Natural killer cell (primary cell): ENCODE data around the gene FRS2. TPM values are rescaled to one million over a fixed set of nuclear protein-coding genes. Genes with fewer than 3 reads are reported as not detected.

ENCODE experiments used
- ATAC-seq, 3 donors: fragments of 150-1000 bp in 2 of 3; fragments of 200-7000 bp in 1 of 3; cut with Tn5 transposase; 1 replicate in 1 of 3; 2 replicates in 2 of 3; pipeline ENCODE4 v1.10.0; 2021; ENCODE audit warnings: mild to moderate bottlenecking in 2 of 3, moderate library complexity in 2 of 3
- DNase-seq, 2 donors: peaks; one replicate each; pipeline versions ENCODE4 v3.0.0 to v3.0.0-alpha.2; 2013 to 2021; ENCODE audit warnings: mixed read lengths in 1 of 2
- H3K27ac ChIP-seq: one replicate; pipeline ENCODE4 v1.5.1; 2013; ENCODE audit warnings: mild to moderate bottlenecking, low read length
- H3K27me3 ChIP-seq: one replicate; pipeline ENCODE4 v1.6.1; 2013; ENCODE audit warnings: low read length; ENCODE audit not compliant: control insufficient read depth, insufficient read depth
- H3K36me3 ChIP-seq: one replicate; pipeline ENCODE4 v1.6.1; 2013; ENCODE audit warnings: low read length; ENCODE audit not compliant: control insufficient read depth, insufficient read depth
- H3K4me1 ChIP-seq: one replicate; pipeline ENCODE4 v1.6.1; 2013; ENCODE audit warnings: low read length; ENCODE audit not compliant: control insufficient read depth, insufficient read depth
- H3K4me3 ChIP-seq: one replicate; pipeline ENCODE4 v1.5.1; 2013; ENCODE audit warnings: low read length
- H3K9me3 ChIP-seq: one replicate; pipeline ENCODE4 v1.6.1; 2013; ENCODE audit warnings: low read length; ENCODE audit not compliant: control insufficient read depth, insufficient read depth
- H3K27ac Mint-ChIP-seq, 2 donors: one replicate each; pipeline ENCODE4 v1.8.0; 2022; ENCODE audit warnings: mild to moderate bottlenecking in 2 of 2, mixed read lengths in 2 of 2, moderate library complexity in 1 of 2
- H3K27me3 Mint-ChIP-seq, 2 donors: one replicate each; pipeline ENCODE4 v1.8.0; 2022; ENCODE audit warnings: low read depth in 2 of 2, mixed read lengths in 2 of 2
- H3K36me3 Mint-ChIP-seq: one replicate; pipeline ENCODE4 v1.8.0; 2022; ENCODE audit warnings: mixed read lengths
- H3K4me1 Mint-ChIP-seq, 2 donors: one replicate each; pipeline ENCODE4 v1.8.0; 2022; ENCODE audit warnings: mixed read lengths in 2 of 2
- H3K4me3 Mint-ChIP-seq: one replicate; pipeline ENCODE4 v1.8.0; 2022; ENCODE audit warnings: mild to moderate bottlenecking, moderate library complexity, mixed read lengths
- H3K9me3 Mint-ChIP-seq, 2 donors: one replicate each; pipeline ENCODE4 v1.8.0; 2022; ENCODE audit warnings: mixed read lengths in 2 of 2
- CTCF ChIP-seq: fragments of 200-600 bp; IDR thresholded peaks from one replicate; pipeline ENCODE4 v1.8.0; 2022; ENCODE audit warnings: antibody characterized with exemption
- WGBS: methylation state at CpG from one replicate; pipeline ENCODE4 v1.1.7; 2013; ENCODE audit warnings: missing lambda C conversion rate; ENCODE audit not compliant: insufficient coverage; 5-methylcytosine and 5-hydroxymethylcytosine counted together
- intact Hi-C: fragments of 100-400 bp; cut with micrococcal nuclease; formaldehyde crosslinking; loops from one replicate; pipeline ENCODE4 v1.14.2; 2022
- total RNA-seq, 4 donors: library from RNA; stranded (reverse); fragments of 120-200 nt in 1 of 4; gene quantifications; one replicate each; pipeline versions ENCODE4 v1.2.3 to v1.2.4, GENCODE V29; 2013 to 2022

Gene FRS2
- total RNA-seq, 3 donors from 2014 or later (not counting 1 experiment from before 2014, with no cell fraction given), result 25.6 to 33.8 (median 28.2) TPM

GRCh38 chr12:69527506-69528272 is 57.5 kb downstream of the FRS2 start:
- intact Hi-C loops, result no loop called here
- H3K27me3 Mint-ChIP-seq, result no peaks in the 10 kb centered on the region
- Histone ChIP-seq H3K27ac (no peak overlapping the region), H3K27me3 (no peaks in the 10 kb centered on the region), H3K9me3 (no peaks in the 10 kb centered on the region), H3K36me3 (peaks cover 3% of the 10 kb centered on the region), H3K4me3 (no peak overlapping the region), H3K4me1 (peaks cover 6% of the 10 kb centered on the region)
- peaks cover 2 to 5% of the 10 kb centered on the region in 2 donors for H3K9me3 Mint-ChIP-seq
- peaks cover 9% of the 10 kb centered on the region for H3K36me3 Mint-ChIP-seq
- no peak overlapping the region for H3K4me3 Mint-ChIP-seq
- H3K27ac Mint-ChIP-seq, result peak overlapping the region in 1 of 2 donors; percentile 19
- ATAC-seq (no peak), DNase-seq (no peak)
- 93% methylated on average over 2 of the region's 3 CpGs for WGBS
- H3K4me1 Mint-ChIP-seq, result peaks cover 29 to 44% of the 10 kb centered on the region in 2 donors
- TF ChIP-seq CTCF, result no peak

- Mint-ChIP-seq H3K27me3 (no peaks in the 10 kb centered on the region), H3K4me3 (no peak overlapping the region), H3K27ac (no peak overlapping the region), H3K9me3 (no peaks in the 10 kb centered on the region), H3K36me3 (no peaks in the 10 kb centered on the region), H3K4me1 (peaks cover 22 to 37% of the 10 kb centered on the region in 2 donors)
- no peak overlapping the region for H3K4me3 ChIP-seq
- peaks cover 3% of the 10 kb centered on the region for H3K36me3 ChIP-seq
- no peak for TF ChIP-seq CTCF
- no peaks in the 10 kb centered on the region for H3K27me3 ChIP-seq
- no peak overlapping the region for H3K27ac ChIP-seq
- ATAC-seq (no peak), DNase-seq (no peak)
- peaks cover 4% of the 10 kb centered on the region for H3K4me1 ChIP-seq
- intact Hi-C loops, result no loop called here
- no peaks in the 10 kb centered on the region for H3K9me3 ChIP-seq
- 80% methylated on average over 2 of the region's 2 CpGs for WGBS
These were observed 58.8 kb downstream of the FRS2 start for GRCh38 chr12:69529021-69529420.

GRCh38 chr12:69533844-69534243 is 63.7 kb downstream of the FRS2 start:
- ATAC-seq (no peak), DNase-seq (no peak)
- 100% methylated on average over 2 of the region's 3 CpGs for WGBS
- peak overlapping the region; percentile 13 to 59 for H3K27ac Mint-ChIP-seq
- peaks cover 31 to 35% of the 10 kb centered on the region in 2 donors for H3K4me1 Mint-ChIP-seq
- H3K4me1 ChIP-seq, result no peaks in the 10 kb centered on the region
- H3K36me3 ChIP-seq, result peaks cover 3% of the 10 kb centered on the region
- intact Hi-C loops, result no loop called here
- no peaks in the 10 kb centered on the region for H3K9me3 Mint-ChIP-seq
- no peak overlapping the region for H3K27ac ChIP-seq
- no peaks in the 10 kb centered on the region for H3K9me3 ChIP-seq
- no peak overlapping the region for H3K4me3 ChIP-seq
- TF ChIP-seq CTCF, result no peak
- H3K4me3 Mint-ChIP-seq, result no peak overlapping the region
- no peaks in the 10 kb centered on the region for H3K27me3 ChIP-seq
- H3K27me3 Mint-ChIP-seq, result no peaks in the 10 kb centered on the region
- no peaks in the 10 kb centered on the region for H3K36me3 Mint-ChIP-seq
